AG10803 (cell line): ENCODE results near the gene RNF113A.
"Not testable (repeated sequence)": the region's sequence is repeated elsewhere in the genome, so short reads cannot be mapped to it uniquely, and the experiment has no call there.

Experiments used
- DNase-seq: peaks from one replicate; pipeline ENCODE4 v3.0.0; 2010; ENCODE audit warnings: low read depth
- H3K4me3 ChIP-seq: 2 replicates; pipeline ENCODE4 v1.5.1; 2011; ENCODE audit warnings: mild to moderate bottlenecking, low read length, control low read depth
- CTCF ChIP-seq: conservative IDR thresholded peaks from 2 replicates; pipeline ENCODE4 v1.5.1; 2011; ENCODE audit warnings: mild to moderate bottlenecking, low read length, control low read depth, inconsistent platforms

Gene RNF113A

GRCh38 chrX:119895843-119896326 lies 24.4 kb upstream of the RNF113A start, which contains the start of gene AKAP14:
Gene AKAP14, plus strand, starts transcription at chrX:119895893. Its CDS starts 7,331 bp downstream, at chrX:119903224.
- no peak for TF ChIP-seq CTCF
- no peak for DNase-seq
- no peak within 1 kb of the TSS for H3K4me3 ChIP-seq

GRCh38 chrX:119891961-119892692 lies 20.6 kb upstream of the RNF113A start:
- not testable (repeated sequence) for H3K4me3 ChIP-seq, DNase-seq

- H3K4me3 ChIP-seq, DNase-seq: not testable (repeated sequence)
Measured at GRCh38 chrX:119890626-119891025, 19.1 kb upstream of the RNF113A start.

- TF ChIP-seq CTCF = peak; percentile 55
- peak overlapping the region; percentile 41 for H3K4me3 ChIP-seq
- DNase-seq = peak; percentile 39
Measured at GRCh38 chrX:119887721-119888425, 16.3 kb upstream of the RNF113A start.

GRCh38 chrX:119885554-119886428 lies 14.3 kb upstream of the RNF113A start:
- no peak overlapping the region for H3K4me3 ChIP-seq
- DNase-seq = no peak
- TF ChIP-seq CTCF = no peak

GRCh38 chrX:119880552-119881437 lies 9.3 kb upstream of the RNF113A start:
- no peak overlapping the region for H3K4me3 ChIP-seq
- peak; percentile 79 for TF ChIP-seq CTCF
- DNase-seq = peak; percentile 70

- DNase-seq = no peak
- H3K4me3 ChIP-seq = no peak overlapping the region
- TF ChIP-seq CTCF = no peak
Measured at GRCh38 chrX:119880076-119880475, 8.5 kb upstream of the RNF113A start.
